HG03571 (cell line): ENCODE results near the gene FAM110D.

ENCODE experiments used
- ATAC-seq: cut with Tn5 transposase; IDR thresholded peaks from one replicate; pipeline ENCODE4 v1.9.1; 2021; ENCODE audit not compliant: unreplicated experiment

Gene FAM110D

GRCh38 chr1:26158908-26159742, at the start of gene FAM110D:
FAM110D (plus strand) TSS chr1:26159079; CDS start chr1:26161292, 2,213 bp downstream.
- no peak for ATAC-seq

GRCh38 chr1:26109229-26110164, 49.4 kb upstream of the FAM110D start:
- no peak for ATAC-seq

DNA sequence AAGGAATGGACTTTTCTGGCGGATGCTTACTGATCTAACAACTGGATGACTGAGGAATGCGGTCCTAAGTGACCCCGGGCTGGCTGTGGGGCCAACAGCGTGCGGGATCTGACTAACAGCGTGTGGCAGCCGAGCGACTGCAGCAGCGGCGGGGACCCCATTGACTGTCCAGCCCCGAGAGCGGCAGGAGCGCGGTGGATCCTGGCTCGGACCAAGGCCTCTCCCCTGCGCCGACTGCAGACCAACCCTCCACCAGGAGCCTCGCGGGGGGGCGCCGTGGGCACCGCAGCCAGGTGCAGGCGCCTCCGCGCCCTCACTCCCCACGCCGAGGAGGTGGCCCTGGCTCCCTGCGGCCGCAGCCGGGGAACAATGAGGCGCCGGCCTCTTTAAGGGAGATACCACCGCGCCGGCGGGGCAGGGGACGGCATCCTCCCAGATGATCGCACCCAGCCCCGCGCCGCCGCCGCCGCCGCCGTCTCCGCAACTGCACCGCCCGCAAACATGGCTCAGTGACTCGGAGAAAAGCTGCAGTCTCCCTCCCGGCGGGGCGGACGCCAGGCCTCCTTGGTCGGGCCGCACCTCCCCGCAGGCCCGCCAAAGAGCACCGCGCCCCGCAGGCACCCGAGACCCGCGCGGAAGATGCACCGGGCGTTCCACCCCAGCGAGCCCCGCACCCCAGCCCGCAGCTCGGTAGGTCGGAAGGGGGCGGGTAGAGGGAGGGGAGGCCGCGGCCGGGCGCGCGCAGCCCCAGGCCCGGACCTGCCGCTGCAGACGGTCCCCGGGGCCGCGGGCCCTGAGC, 47.9 kb upstream of the FAM110D start:
- peak; percentile 38 for ATAC-seq

DNA sequence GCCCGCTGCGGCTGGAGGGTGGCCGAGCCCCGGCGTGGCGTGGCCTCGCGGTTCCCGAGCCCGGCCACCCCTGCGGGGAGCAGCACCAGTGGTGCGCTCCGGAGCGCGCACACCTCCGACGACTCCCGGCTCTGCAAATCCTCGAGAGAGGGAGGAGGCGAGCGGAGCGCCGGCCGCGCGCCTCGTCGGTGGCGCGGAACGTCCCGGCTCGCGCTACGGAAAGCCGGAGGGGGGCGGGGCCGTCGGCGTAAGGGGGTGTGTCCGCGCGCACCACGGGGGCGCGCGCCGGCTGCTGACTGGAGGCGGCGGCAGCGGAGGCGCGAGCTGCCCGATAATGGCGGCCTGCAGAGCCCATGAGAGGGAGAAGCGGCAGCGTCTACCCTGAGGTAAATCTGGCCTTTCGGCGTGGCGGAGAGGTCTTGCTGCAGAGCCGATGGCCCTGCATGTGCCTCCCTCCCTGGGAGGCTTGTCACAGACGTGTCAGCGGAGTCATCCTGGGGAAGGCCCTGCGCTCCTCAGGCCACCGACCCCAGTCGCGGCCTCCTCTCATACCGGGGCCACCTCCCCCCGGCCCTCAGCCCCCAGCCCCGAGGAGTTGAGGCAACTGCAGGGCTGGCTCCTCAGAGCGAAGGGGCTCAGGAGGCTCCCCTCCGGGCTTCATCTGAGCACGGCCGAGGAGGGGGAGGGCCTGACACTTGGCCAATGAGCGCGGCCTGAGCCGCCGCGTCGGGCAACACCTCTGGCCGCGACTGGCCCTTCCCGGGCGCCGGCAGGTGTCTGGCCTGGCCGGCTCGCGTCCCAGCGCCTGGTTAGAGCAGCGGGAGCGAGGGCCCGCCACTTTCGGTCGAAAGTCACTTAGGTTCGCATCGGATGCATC, 47.1 kb upstream of the FAM110D start, which contains the start of gene PDIK1L:
TSS of gene PDIK1L (plus strand) at position 295 of the 877 bp plus-strand sequence. CDS start 2,485 bp downstream, outside the sequence.
- ATAC-seq, result peak; percentile 61

GRCh38 chr1:26112407-26112775, 46.5 kb upstream of the FAM110D start:
- ATAC-seq, result no peak

DNA sequence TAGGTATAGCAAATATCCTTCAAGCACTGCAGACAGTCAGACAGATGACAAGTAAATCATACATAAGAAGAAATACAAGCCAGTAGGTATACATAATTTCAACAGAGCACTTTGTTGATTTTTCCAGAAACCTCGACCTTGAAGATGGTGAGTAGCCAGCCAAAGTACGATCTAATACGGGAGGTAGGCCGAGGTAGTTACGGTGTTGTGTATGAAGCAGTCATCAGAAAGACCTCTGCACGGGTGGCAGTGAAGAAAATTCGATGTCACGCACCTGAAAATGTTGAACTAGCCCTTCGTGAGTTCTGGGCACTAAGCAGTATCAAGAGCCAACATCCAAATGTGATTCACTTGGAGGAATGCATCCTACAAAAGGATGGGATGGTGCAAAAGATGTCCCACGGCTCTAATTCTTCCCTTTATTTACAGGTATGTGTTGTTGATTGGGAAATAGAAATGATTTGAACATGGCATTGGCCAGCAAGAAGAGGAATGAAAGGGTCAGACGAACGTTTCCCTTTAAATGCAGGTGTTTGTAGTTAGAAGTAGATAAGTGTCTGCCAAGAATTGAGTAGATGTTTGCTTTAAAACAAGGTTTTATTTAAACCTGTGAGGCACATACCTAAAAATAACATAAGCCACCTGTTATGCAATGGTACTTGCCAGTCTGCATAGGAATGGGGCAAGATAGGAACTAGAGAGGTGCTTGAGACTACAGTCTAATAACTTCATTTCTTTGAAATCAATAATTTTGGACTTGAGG, 44.5 kb upstream of the FAM110D start:
- ATAC-seq, result no peak

DNA sequence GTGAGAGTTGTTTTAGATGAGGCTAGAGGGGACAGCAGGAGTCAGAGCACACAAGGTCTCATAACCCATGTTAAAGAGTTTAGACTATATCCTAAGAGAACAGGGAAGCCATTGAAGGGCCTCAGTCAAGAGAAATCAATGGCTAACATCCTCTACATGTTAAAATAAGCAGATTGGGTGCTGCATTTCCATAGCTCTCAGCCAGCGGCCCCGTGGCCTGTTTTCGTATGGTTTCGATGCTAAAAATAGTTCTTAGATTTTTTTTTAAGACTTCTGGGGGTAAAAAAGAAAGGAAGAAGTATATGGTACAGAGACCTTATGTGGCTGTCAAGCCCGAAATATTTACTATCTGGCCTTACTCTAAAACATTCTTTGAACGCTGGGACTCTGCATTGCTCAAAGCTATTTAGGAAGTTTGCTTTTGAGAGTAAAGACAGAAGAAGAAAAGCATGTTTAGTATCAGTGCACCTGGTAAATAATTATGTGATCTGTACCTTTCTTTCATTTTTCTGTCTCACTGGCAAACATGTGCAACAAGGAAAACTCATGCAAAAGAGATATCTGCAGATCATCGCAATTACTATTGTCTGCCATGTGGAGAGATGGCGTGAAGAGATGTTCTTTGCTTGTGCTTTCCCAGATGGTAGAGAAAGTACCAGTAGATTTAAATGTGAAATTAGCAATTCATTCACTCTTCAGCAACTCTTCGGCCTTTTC, 38.8 kb upstream of the FAM110D start:
- ATAC-seq, result no peak

GRCh38 chr1:26121854-26122773, 36.8 kb upstream of the FAM110D start:
- no peak for ATAC-seq

DNA sequence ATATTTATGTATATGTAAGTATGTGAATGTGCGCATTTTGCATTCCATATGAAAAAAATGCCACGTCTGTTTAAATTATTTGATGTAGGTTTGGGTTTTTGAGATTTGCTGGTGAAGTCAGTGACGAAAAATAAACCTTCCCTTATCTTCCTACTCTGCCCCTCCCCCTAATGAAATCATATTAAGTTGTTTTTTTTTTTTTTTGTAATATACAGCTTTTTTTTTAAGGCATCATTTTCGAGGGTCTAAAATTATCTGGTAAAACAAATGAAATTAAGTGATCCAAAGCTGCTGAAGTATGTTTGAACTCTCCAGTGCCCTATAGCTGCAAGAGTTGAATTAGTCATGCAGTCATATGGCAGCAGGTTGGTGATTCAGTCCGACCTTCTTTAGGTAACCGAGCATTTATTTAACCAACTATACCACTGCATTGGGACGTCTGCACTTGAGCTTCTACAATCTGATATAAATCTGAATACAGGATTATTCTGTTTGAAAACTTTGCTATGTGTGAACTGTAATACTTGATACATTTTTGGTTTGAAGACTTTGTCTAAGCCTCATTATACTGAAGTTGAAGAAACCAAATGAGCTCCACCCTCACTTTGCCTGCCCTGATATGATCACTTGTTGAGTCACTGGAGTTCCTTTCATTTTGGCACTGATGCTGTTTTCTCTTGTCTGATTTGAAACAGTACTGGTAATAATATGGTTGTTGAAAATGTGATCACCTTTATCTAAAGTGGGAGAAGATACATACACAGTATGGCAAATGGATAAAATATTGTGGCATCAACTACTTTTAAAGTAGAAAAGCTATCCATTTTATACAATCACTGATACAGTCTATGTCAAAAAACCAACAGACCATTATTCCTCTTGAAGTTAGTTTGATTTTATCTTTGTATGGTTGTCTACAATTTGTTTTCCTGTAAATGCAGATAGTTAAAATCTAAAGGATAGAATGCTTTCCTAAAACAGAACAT, 35.6 kb upstream of the FAM110D start:
- no peak for ATAC-seq

DNA sequence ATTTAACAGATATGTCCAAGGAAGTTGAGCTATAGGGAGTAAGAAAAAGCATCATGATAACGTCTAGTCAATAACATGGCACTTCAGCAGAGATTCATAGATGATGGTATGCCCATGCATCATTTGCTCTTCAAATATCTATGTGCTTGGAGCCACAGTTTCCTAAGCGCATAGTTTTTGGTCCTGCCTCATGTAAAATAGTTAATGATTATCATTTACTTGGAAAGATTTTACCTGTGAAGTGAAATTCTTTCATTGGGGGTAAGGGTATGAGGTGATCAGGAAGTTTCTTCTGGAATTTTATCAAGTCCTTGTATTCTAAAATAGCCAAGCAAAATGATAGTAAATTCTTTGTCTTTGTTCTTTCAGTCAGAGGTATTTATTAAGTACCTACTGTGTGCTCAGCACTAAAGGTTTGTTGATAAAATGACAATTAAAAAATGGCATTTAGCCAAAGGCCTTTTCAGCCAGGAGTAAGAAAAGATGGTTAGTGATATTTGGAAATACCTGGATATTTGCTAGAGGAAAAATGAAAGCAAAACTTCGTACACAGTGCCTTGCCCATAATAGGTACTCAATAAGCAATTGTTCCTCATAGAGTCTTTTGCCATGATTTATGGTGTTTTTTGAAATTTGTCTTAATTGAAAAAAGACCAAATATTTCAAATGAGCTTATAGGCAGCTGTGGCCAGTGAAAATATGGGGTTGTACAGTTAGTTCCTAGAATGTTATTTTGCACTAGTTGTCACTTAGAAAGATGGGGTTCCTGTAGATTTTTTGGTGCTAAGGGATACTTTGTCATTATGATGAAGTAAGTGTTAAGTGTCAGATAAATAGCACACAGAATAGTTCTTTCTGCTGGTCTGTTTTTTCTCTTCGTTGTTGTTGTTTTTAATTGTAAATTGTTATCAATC, 34.2 kb upstream of the FAM110D start:
- ATAC-seq, result no peak

GRCh38 chr1:26125382-26125781, 33.5 kb upstream of the FAM110D start:
- no peak for ATAC-seq

DNA sequence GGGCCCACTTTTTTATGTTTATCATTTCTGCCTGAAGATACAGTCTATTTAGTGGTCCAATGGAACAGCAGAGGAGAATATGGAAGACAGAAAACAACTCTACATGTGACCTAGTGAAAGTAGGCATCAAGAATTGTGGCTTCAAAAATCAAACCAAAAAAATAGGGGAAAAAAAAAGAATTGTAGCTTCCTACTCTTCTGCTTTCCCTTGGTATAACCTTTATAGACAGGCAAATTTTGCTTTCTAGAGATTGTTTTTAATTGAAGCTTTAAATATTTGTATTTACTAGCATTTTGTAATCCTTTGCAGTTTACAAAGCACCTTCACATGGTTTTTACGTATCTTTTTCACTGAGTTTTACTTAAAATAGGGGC, 32.9 kb upstream of the FAM110D start:
- no peak for ATAC-seq

DNA sequence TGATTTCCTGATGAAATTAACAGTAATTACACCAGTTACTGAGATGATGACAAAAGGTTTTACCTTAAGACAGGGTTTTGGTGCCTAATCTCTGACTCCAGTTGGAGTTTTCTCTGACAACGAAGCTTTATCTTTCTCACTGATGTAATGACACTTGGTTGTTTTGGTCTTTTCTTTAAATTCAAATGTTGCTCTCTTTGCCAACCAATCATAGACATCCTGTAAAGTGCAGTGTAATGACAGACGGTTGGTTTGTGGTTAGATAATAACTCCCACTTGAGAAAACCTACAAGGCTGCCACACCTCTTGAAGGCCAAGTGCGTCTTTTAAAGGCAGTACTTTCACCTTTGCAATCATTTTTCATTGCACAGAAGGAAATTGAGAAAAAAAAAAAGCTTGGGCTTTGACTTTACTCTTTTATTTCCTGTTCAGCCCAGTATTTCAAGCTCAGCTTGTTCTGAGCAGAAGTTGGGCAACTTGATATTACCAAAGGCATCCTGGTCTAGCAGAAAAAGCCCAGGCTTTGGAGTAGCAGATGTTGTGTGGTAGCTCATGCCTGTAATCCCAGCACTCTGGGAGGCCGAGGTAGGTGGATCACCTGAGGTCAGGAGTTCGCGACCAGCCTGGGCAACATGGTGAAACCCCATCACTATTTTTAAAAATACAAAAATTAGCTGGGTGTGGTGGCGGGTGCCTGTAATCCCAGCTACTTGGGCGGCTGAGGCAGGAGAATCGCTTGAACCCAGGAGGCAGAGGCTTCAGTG, 32.4 kb upstream of the FAM110D start:
- ATAC-seq, result peak; percentile 59
